ENCODE results near the gene CLEC6A.
A peak's percentile ranks its signal among the peaks of the same experiment; 100 is the strongest.
"Not testable (repeated sequence)": the region's sequence is repeated elsewhere in the genome, so short reads cannot be mapped to it uniquely, and the experiment has no call there.

Gene CLEC6A

GRCh38 chr12:8495671-8496070 is 39.9 kb downstream of the CLEC6A start:
- not testable (repeated sequence) for DNase-seq (ENCODE audit: low spot score)

GRCh38 chr12:8496074-8496473 is 40.3 kb downstream of the CLEC6A start:
- DNase-seq (ENCODE audit: low spot score): not testable (repeated sequence)

GRCh38 chr12:8499616-8500015 is 43.9 kb downstream of the CLEC6A start:
- DNase-seq (ENCODE audit: low spot score): peak; percentile 22

GRCh38 chr12:8501720-8502119 is 46.0 kb downstream of the CLEC6A start:
- no peak for DNase-seq (ENCODE audit: low spot score)

- DNase-seq (ENCODE audit: low spot score): no peak
Measured at GRCh38 chr12:8504351-8504750, 48.6 kb downstream of the CLEC6A start.

- no peak for DNase-seq (ENCODE audit: low spot score)
Measured at GRCh38 chr12:8507596-8507995, 51.8 kb downstream of the CLEC6A start.

GRCh38 chr12:8508223-8508622 is 52.5 kb downstream of the CLEC6A start:
- no peak for DNase-seq (ENCODE audit: low spot score)

- no peak for DNase-seq (ENCODE audit: low spot score)
Measured at GRCh38 chr12:8508910-8509841, 53.4 kb downstream of the CLEC6A start.

GRCh38 chr12:8513256-8513655 is 57.5 kb downstream of the CLEC6A start, which contains the start of gene CLEC4D:
Gene CLEC4D, plus strand, starts transcription at chr12:8513503. Its CDS starts 230 bp downstream, at chr12:8513733.
- no peak for DNase-seq (ENCODE audit: low spot score)

- no peak for DNase-seq (ENCODE audit: low spot score)
Measured at GRCh38 chr12:8517971-8518370, 62.2 kb downstream of the CLEC6A start.

GRCh38 chr12:8519171-8519570 is 63.4 kb downstream of the CLEC6A start:
- DNase-seq (ENCODE audit: low spot score): no peak

GRCh38 chr12:8527250-8528130 is 71.7 kb downstream of the CLEC6A start:
- DNase-seq (ENCODE audit: low spot score): no peak

Measured in SW480 (cell line).